ENCODE measurements around the gene HK3.

DNA sequence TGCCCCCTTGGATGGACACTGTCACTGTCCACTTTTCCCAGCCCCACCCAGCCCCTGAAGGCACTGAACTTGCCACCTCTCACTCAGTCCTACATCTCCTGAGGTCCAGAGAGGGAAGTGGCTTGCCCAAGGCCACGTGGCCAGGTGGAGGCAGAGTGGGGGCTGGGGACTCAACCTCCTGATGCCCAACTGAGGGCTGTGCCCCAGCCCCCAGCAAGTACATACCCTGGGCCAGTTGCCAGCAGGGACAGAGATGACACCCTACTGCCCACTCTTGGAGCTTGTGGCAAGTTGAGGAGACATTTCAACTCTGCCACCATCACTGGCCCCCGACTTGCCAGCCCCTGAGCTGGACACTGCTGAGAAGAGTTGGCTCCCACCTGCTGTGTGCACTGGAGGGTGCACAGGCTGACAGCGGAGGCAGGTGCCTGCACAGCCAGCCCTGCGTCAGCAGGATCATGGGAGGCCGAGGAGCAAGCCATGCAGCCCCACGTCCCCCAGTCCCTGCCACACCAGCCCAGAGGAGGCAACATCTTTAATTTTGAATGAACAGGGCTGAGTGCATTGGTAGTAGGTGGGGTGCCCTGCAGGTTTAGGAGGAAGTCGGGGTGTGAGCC is 49.4 kb downstream of the HK3 start:
- TF ChIP-seq, protein P1, sequence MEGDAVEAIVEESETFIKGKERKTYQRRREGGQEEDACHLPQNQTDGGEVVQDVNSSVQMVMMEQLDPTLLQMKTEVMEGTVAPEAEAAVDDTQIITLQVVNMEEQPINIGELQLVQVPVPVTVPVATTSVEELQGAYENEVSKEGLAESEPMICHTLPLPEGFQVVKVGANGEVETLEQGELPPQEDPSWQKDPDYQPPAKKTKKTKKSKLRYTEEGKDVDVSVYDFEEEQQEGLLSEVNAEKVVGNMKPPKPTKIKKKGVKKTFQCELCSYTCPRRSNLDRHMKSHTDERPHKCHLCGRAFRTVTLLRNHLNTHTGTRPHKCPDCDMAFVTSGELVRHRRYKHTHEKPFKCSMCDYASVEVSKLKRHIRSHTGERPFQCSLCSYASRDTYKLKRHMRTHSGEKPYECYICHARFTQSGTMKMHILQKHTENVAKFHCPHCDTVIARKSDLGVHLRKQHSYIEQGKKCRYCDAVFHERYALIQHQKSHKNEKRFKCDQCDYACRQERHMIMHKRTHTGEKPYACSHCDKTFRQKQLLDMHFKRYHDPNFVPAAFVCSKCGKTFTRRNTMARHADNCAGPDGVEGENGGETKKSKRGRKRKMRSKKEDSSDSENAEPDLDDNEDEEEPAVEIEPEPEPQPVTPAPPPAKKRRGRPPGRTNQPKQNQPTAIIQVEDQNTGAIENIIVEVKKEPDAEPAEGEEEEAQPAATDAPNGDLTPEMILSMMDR (conservative IDR thresholded peaks at IDR 0.05; ENCODE audit: low read length), result no peak
- TF ChIP-seq EZH2phosphoT487 (IDR thresholded peaks at IDR 0.05; ENCODE audit: borderline replicate concordance), result no peak
